Measurements from ENCODE around the gene SVEP1.

The SVEP1 gene

GRCh38 chr9:110319781-110320492 is 259.6 kb downstream of the SVEP1 start:
- no peak for DNase-seq (ENCODE audit: low read depth)

DNA sequence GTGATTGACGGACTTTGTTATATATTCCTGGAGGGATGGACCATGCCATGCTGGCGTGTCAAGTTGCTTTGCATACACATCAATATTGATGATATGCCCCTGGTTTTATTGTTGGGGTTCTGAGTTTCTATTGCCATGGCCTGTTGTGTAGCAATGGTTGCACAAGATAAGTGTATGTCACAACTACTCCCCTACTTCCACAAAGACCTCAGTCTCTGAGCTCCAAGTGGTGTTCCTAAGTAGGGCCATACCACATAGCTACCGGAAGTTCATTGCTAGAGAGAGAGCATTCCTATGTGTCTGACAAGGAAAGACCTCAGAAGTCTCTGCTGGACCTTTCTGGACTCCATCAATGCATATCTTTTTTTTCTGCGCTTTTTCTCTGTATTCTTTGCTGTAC is 261.6 kb downstream of the SVEP1 start:
- DNase-seq (ENCODE audit: low read depth), result no peak

GRCh38 chr9:110316261-110317075 is 263.1 kb downstream of the SVEP1 start:
- no peak for DNase-seq (ENCODE audit: low read depth)
